Psoas muscle (tissue), 8 donors: ENCODE results near the gene RASA1. TPM values are rescaled to one million over a fixed set of nuclear protein-coding genes. Genes with fewer than 3 reads are reported as not detected.
A peak's percentile ranks its signal among the peaks of the same experiment; 100 is the strongest.
"Not testable (repeated sequence)": the region's sequence is repeated elsewhere in the genome, so short reads cannot be mapped to it uniquely, and the experiment has no call there.

Experiments
- ATAC-seq, 4 donors: fragments of 200-7000 bp; cut with Tn5 transposase; one replicate each; pipeline ENCODE4 v1.9.1; 2020; ENCODE audit warnings: moderate library complexity in 3 of 4, mild to moderate bottlenecking in 2 of 4
- DNase-seq, 2 donors: peaks; one replicate each; pipeline ENCODE4 v3.0.0-alpha.2; 2020
- H3K27ac ChIP-seq: fragments of 200-600 bp; one replicate; pipeline ENCODE4 v1.8.0; 2022
- H3K27me3 ChIP-seq, 3 donors: fragments of 200-600 bp in 1 of 3; one replicate each; pipeline versions ENCODE4 v1.6.1 to v1.8.0; 2013 to 2022; ENCODE audit warnings: low read length in 2 of 3, mild to moderate bottlenecking in 2 of 3, moderate library complexity in 1 of 3; ENCODE audit not compliant: insufficient read depth in 3 of 3
- H3K36me3 ChIP-seq, 2 donors: fragments of 200-600 bp in 1 of 2; one replicate each; pipeline versions ENCODE4 v1.6.1 to v1.8.0; 2013 to 2022; ENCODE audit warnings: low read depth in 1 of 2, mild to moderate bottlenecking in 1 of 2, moderate library complexity in 1 of 2; ENCODE audit not compliant: insufficient read depth in 1 of 2
- H3K4me1 ChIP-seq: fragments of 200-600 bp; one replicate; pipeline ENCODE4 v1.8.0; 2022
- H3K4me3 ChIP-seq: fragments of 200-600 bp; one replicate; pipeline ENCODE4 v1.8.0; 2022; ENCODE audit warnings: mild to moderate bottlenecking
- H3K9me3 ChIP-seq: fragments of 200-600 bp; one replicate; pipeline ENCODE4 v1.8.0; 2022
- CTCF ChIP-seq: fragments of 200-600 bp; IDR thresholded peaks from one replicate; pipeline ENCODE4 v1.8.0; 2022; ENCODE audit warnings: antibody characterized with exemption
- WGBS, 3 donors: extraction: QIAGEN DNeasy Blood & Tissue Kit; methylation state at CpG; one replicate each; pipeline versions ENCODE4 v1.1.6 to v1.1.7; 2013; 5-methylcytosine and 5-hydroxymethylcytosine counted together
- intact Hi-C, 2 donors: fragments of 100-400 bp; cut with DNase I; formaldehyde crosslinking; loops; one replicate each; pipeline versions ENCODE4 v1.11.0 to v1.14.2; 2022
- polyA plus RNA-seq, 3 donors: library from polyadenylated mRNA; stranded (reverse); fragments of 200-250 nt; gene quantifications; one replicate each; pipeline ENCODE4 v1.2.3, GENCODE V29; 2013
- total RNA-seq, 4 donors: library from RNA; stranded (reverse); fragmentation: NEBNext Ultra II Directional in 2 of 4; extraction: Animal tissue kit (Norgen Biotek cat#: 25700) in 2 of 4; gene quantifications; one replicate each; pipeline versions ENCODE4 v1.2.1 to v1.2.4, GENCODE V29; 2021 to 2023
- donor health status: healthy with polysubstance abuse.
- donor health status: DM: no; HTN: no; CAD: no; lungs with moderate emphysema.
- donor health status: Bipolar disorder and iron deficiency.
- donor health status: healthy.
- donor health status: DM: yes; HTN: yes; CAD: no.
- donor health status: DM: no; HTN: no; CAD: no.
- donor health status: DM: no; HTN: no; CAD: no.
- donor health status: DM: yes; HTN: yes; CAD: no.

RASA1 gene
- total and polyA plus RNA-seq, 7 donors, result 5.4 to 16.8 (median 11.4) TPM

GRCh38 chr5:87300176-87300575, 32.5 kb downstream of the RASA1 start:
- peaks cover 0 to 14% of the 10 kb centered on the region in 2 donors for H3K36me3 ChIP-seq
- no peak overlapping the region for H3K4me3 ChIP-seq
- H3K27me3 ChIP-seq, result no peaks in the 10 kb centered on the region
- ATAC-seq, result no peak
- intact Hi-C loops, result no loop called here
- peaks cover 8% of the 10 kb centered on the region for H3K4me1 ChIP-seq
- no peak overlapping the region for H3K27ac ChIP-seq
- no peak for TF ChIP-seq CTCF
- WGBS, 3 donors, result 94 to 96% (median 95%) methylated on average over 6 of the region's 6 CpGs
- H3K9me3 ChIP-seq, result no peaks in the 10 kb centered on the region
- no peak for DNase-seq

GRCh38 chr5:87300744-87301143, 33.1 kb downstream of the RASA1 start:
- ATAC-seq (peak; percentile 86 to 96 (median 94)), DNase-seq (no peak)
- H3K27me3 ChIP-seq, result no peaks in the 10 kb centered on the region
- peaks cover 8% of the 10 kb centered on the region for H3K4me1 ChIP-seq
- H3K36me3 ChIP-seq, result peaks cover 0 to 20% of the 10 kb centered on the region in 2 donors
- H3K4me3 ChIP-seq, result no peak overlapping the region
- TF ChIP-seq CTCF, result no peak
- H3K27ac ChIP-seq, result no peak overlapping the region
- 67 to 88% (median 78%) methylated on average over 2 of the region's 2 CpGs for WGBS, 3 donors
- intact Hi-C loops, result no loop called here
- H3K9me3 ChIP-seq, result no peaks in the 10 kb centered on the region

- ATAC-seq (no peak), DNase-seq (no peak)
- intact Hi-C loops, result no loop called here
- H3K4me3 ChIP-seq, result no peak overlapping the region
- TF ChIP-seq CTCF, result no peak
- H3K27me3 ChIP-seq, result no peaks in the 10 kb centered on the region
- peaks cover 8% of the 10 kb centered on the region for H3K4me1 ChIP-seq
- no peaks in the 10 kb centered on the region for H3K9me3 ChIP-seq
- H3K27ac ChIP-seq, result no peak overlapping the region
- peaks cover 3 to 26% of the 10 kb centered on the region in 2 donors for H3K36me3 ChIP-seq
Measured at GRCh38 chr5:87302061-87302460, 34.4 kb downstream of the RASA1 start.

GRCh38 chr5:87303324-87303723, 35.6 kb downstream of the RASA1 start:
- H3K27ac ChIP-seq, result no peak overlapping the region
- ATAC-seq (no peak), DNase-seq (no peak)
- intact Hi-C loops, result no loop called here
- peaks cover 3 to 26% of the 10 kb centered on the region in 2 donors for H3K36me3 ChIP-seq
- no peaks in the 10 kb centered on the region for H3K9me3 ChIP-seq
- 92 to 96% (median 92%) methylated on average over 2 of the region's 2 CpGs for WGBS, 3 donors
- H3K4me1 ChIP-seq, result peaks cover 8% of the 10 kb centered on the region
- H3K27me3 ChIP-seq, result no peaks in the 10 kb centered on the region
- no peak overlapping the region for H3K4me3 ChIP-seq
- no peak for TF ChIP-seq CTCF

- H3K4me3 ChIP-seq, ATAC-seq, H3K4me1 ChIP-seq, H3K27ac ChIP-seq, H3K9me3 ChIP-seq, H3K27me3 ChIP-seq, DNase-seq, intact Hi-C loops: not testable (repeated sequence)
- peaks cover 3 to 26% of the 10 kb centered on the region in 2 donors for H3K36me3 ChIP-seq
- WGBS, 3 donors, result 98 to 99% (median 98%) methylated on average over 2 of the region's 2 CpGs
Measured at GRCh38 chr5:87306090-87306489, 38.4 kb downstream of the RASA1 start.
